Suppressor macrophage treated with lipopolysaccharide for 1 hour (primary cell): ENCODE results near the gene MYO5B.
A peak's percentile ranks its signal among the peaks of the same experiment; 100 is the strongest.

Experiments
- DNase-seq, 3 donors: peaks; one replicate each; pipeline ENCODE4 v3.0.0-alpha.2; 2020 to 2022

Gene MYO5B

GRCh38 chr18:49875783-49876182 is 319.2 kb downstream of the MYO5B start:
- DNase-seq, result no peak

GRCh38 chr18:49875155-49875554 is 319.8 kb downstream of the MYO5B start:
- no peak for DNase-seq

- DNase-seq, result no peak
These were observed 320.7 kb downstream of the MYO5B start for GRCh38 chr18:49874238-49874637.

- no peak for DNase-seq
These were observed 325.6 kb downstream of the MYO5B start for GRCh38 chr18:49869354-49869753.

GRCh38 chr18:49866680-49867079 is 328.3 kb downstream of the MYO5B start:
- DNase-seq, result no peak

GRCh38 chr18:49865401-49865800 is 329.5 kb downstream of the MYO5B start:
- DNase-seq, result no peak

GRCh38 chr18:49863769-49864621 is 331.0 kb downstream of the MYO5B start:
- DNase-seq, result no peak

GRCh38 chr18:49862656-49863385 is 332.1 kb downstream of the MYO5B start:
- no peak for DNase-seq

GRCh38 chr18:49861659-49862058 is 333.3 kb downstream of the MYO5B start:
- peak in 1 of 3 donors; percentile 23 for DNase-seq

- no peak for DNase-seq
These were observed 335.2 kb downstream of the MYO5B start for GRCh38 chr18:49859725-49860124.

GRCh38 chr18:49859021-49859359 is 336.0 kb downstream of the MYO5B start:
- DNase-seq, result no peak

GRCh38 chr18:49858309-49859020 is 336.5 kb downstream of the MYO5B start:
- peak; percentile 67 to 79 (median 77) for DNase-seq

- no peak for DNase-seq
These were observed 337.2 kb downstream of the MYO5B start for GRCh38 chr18:49857708-49858107.

GRCh38 chr18:49856496-49856895 is 338.5 kb downstream of the MYO5B start:
- no peak for DNase-seq

GRCh38 chr18:49855711-49856415 is 339.1 kb downstream of the MYO5B start:
- no peak for DNase-seq

- DNase-seq, result no peak
These were observed 340.3 kb downstream of the MYO5B start for GRCh38 chr18:49854681-49855080.

GRCh38 chr18:49853436-49853835 is 341.5 kb downstream of the MYO5B start:
- DNase-seq, result no peak

- DNase-seq, result no peak
These were observed 341.9 kb downstream of the MYO5B start for GRCh38 chr18:49853011-49853410.

- DNase-seq, result no peak
These were observed 343.3 kb downstream of the MYO5B start for GRCh38 chr18:49851624-49852023.

GRCh38 chr18:49850636-49851035 is 344.3 kb downstream of the MYO5B start:
- no peak for DNase-seq

GRCh38 chr18:49849331-49850217 is 345.4 kb downstream of the MYO5B start:
- DNase-seq, result no peak

GRCh38 chr18:49848115-49848514 is 346.8 kb downstream of the MYO5B start:
- DNase-seq, result no peak
